SK-N-SH (cell line): Measurements from ENCODE around the gene THBS2. TPM values are rescaled to one million over a fixed set of nuclear protein-coding genes. Genes with fewer than 3 reads are reported as not detected.

Experiments
- CTCF ChIA-PET: fragments of 300-600, 350-600 bp; formaldehyde crosslinking; extraction: SDS; loops from one replicate; lab custom pipeline; 2021; lab: Yijun Ruan, JAX
- POLR2A ChIA-PET: fragments of 350-600 bp; sonication (Branson Sonifier 250); formaldehyde crosslinking; extraction: SDS; loops from one replicate; lab custom pipeline; 2020; ENCODE audit warnings: antibody characterized with exemption, inconsistent platforms; lab: Yijun Ruan, JAX
- DNase-seq: peaks from one replicate; pipeline ENCODE4 v3.0.0; 2012
- H2AFZ ChIP-seq: fragments of 200-600 bp; sonication (generic); 2 replicates; pipeline ENCODE4 v1.8.1; 2016; ENCODE audit warnings: antibody characterized with exemption, mild to moderate bottlenecking, low read depth
- H3F3A ChIP-seq: fragments of 200-600 bp; sonication (generic); replicated peaks from 2 replicates; pipeline ENCODE3; 2016; ENCODE audit warnings: antibody characterized with exemption, mild to moderate bottlenecking; ENCODE audit not compliant: insufficient read depth
- H3K27ac ChIP-seq, 2 experiments: fragments of 200-500 bp in 1 of 2; fragments of 200-600 bp in 1 of 2; sonication (Bioruptor generic) in 1 of 2; sonication (generic), shearing (Covaris generic) in 1 of 2; 2 replicates each; pipeline versions ENCODE4 v1.5.1 to v1.6.1; 2014 to 2016; ENCODE audit warnings: low read depth in 2 of 2, inconsistent platforms in 1 of 2, low read length in 1 of 2, mild to moderate bottlenecking in 1 of 2, mixed read lengths in 1 of 2
- H3K27me3 ChIP-seq: fragments of 200-600 bp; sonication (generic), shearing (Covaris generic); 2 replicates; pipeline ENCODE4 v1.6.1; 2016; ENCODE audit warnings: mixed run types; ENCODE audit not compliant: insufficient read depth
- H3K36me3 ChIP-seq, 2 experiments: fragments of 200-500 bp in 1 of 2; fragments of 200-600 bp in 1 of 2; sonication (Bioruptor generic) in 1 of 2; sonication (generic) in 1 of 2; replicated peaks in 1 of 2; 2 replicates each; pipeline versions ENCODE3 to v1.5.1; 2014 to 2016; ENCODE audit warnings: low read length in 1 of 2, mild to moderate bottlenecking in 1 of 2; ENCODE audit not compliant: insufficient read depth in 2 of 2, control insufficient read depth in 1 of 2
- H3K4me1 ChIP-seq, 2 experiments: fragments of 200-500 bp in 1 of 2; fragments of 200-600 bp in 1 of 2; sonication (Bioruptor generic) in 1 of 2; sonication (generic), shearing (Covaris generic) in 1 of 2; 2 replicates each; pipeline versions ENCODE4 v1.5.1 to v1.6.1; 2014 to 2016; ENCODE audit warnings: low read depth in 1 of 2, low read length in 1 of 2, mixed run types in 1 of 2; ENCODE audit not compliant: insufficient read depth in 2 of 2, control insufficient read depth in 1 of 2
- H3K4me2 ChIP-seq: fragments of 200-600 bp; sonication (generic), shearing (Covaris generic); 2 replicates; pipeline ENCODE4 v1.6.1; 2017; ENCODE audit warnings: mixed run types
- H3K4me3 ChIP-seq, 2 experiments: fragments of 200-500 bp in 1 of 2; fragments of 200-600 bp in 1 of 2; sonication (Bioruptor generic) in 1 of 2; sonication (generic), shearing (Covaris generic) in 1 of 2; 2 replicates each; pipeline versions ENCODE4 v1.5.1 to v1.8.1; 2014 to 2016; ENCODE audit warnings: low read depth in 2 of 2, inconsistent platforms in 1 of 2, low read length in 1 of 2, mild to moderate bottlenecking in 1 of 2, mixed read lengths in 1 of 2, moderate library complexity in 1 of 2
- H3K79me2 ChIP-seq: fragments of 200-600 bp; sonication (generic); 2 replicates; pipeline ENCODE4 v1.8.1; 2017; ENCODE audit warnings: mild to moderate bottlenecking; ENCODE audit not compliant: insufficient read depth
- H3K9ac ChIP-seq: fragments of 200-600 bp; sonication (generic); 2 replicates; pipeline ENCODE4 v1.6.1; 2017; ENCODE audit warnings: mixed run types
- H3K9me2 ChIP-seq: fragments of 200-600 bp; sonication (generic); 2 replicates; pipeline ENCODE4 v1.6.1; 2017; ENCODE audit warnings: mixed run types
- H3K9me3 ChIP-seq: fragments of 200-600 bp; sonication (generic); 2 replicates; pipeline ENCODE4 v1.6.1; 2017; ENCODE audit warnings: mixed run types, mild to moderate bottlenecking, moderate library complexity
- H4K20me1 ChIP-seq: fragments of 200-600 bp; sonication (generic); 2 replicates; pipeline ENCODE4 v1.6.1; 2017; ENCODE audit warnings: mild to moderate bottlenecking, mixed run types; ENCODE audit not compliant: insufficient read depth
- ELF1 ChIP-seq: IDR thresholded peaks from 2 replicates; pipeline ENCODE4 v1.4.0; 2012
- EP300 ChIP-seq, 2 experiments: IDR thresholded peaks; 2 replicates each; pipeline versions ENCODE4 v1.4.0 to v1.6.1; 2012; ENCODE audit warnings: borderline replicate concordance in 1 of 2, low read depth in 1 of 2, low read length in 1 of 2
- FOSL2 ChIP-seq: IDR thresholded peaks from 2 replicates; pipeline ENCODE4 v1.4.0; 2012; ENCODE audit warnings: low read depth, mild to moderate bottlenecking, moderate library complexity, borderline replicate concordance
- GATA2 ChIP-seq: sonication (generic); formaldehyde crosslinking; IDR thresholded peaks from 2 replicates; pipeline ENCODE4 v1.5.0; 2020; ENCODE audit warnings: mild to moderate bottlenecking, missing genetic modification reagents
- MEF2A ChIP-seq: IDR thresholded peaks from 2 replicates; pipeline ENCODE4 v1.4.0; 2012; ENCODE audit warnings: low read depth, borderline replicate concordance
- NFIC ChIP-seq: IDR thresholded peaks from 2 replicates; pipeline ENCODE4 v1.4.0; 2012; ENCODE audit warnings: borderline replicate concordance
- NRF1 ChIP-seq: IDR thresholded peaks from 2 replicates; pipeline ENCODE4 v1.6.1; 2012; ENCODE audit warnings: low read depth, mild to moderate bottlenecking, low read length
- POLR2AphosphoS5 ChIP-seq: IDR thresholded peaks from 2 replicates; pipeline ENCODE4 v1.6.1; 2012; ENCODE audit warnings: low read depth, low read length
- REST ChIP-seq: IDR thresholded peaks from 2 replicates; pipeline ENCODE4 v1.6.1; 2012; ENCODE audit warnings: mild to moderate bottlenecking, low read depth, low read length, moderate library complexity
- RFX5 ChIP-seq: IDR thresholded peaks from 2 replicates; pipeline ENCODE4 v1.6.1; 2012; ENCODE audit warnings: mild to moderate bottlenecking, improper control_type of control experiment, low read length
- SMC3 ChIP-seq: IDR thresholded peaks from 2 replicates; pipeline ENCODE4 v1.6.1; 2012; ENCODE audit warnings: low read depth, low read length, improper control_type of control experiment
- TCF12 ChIP-seq: IDR thresholded peaks from 2 replicates; pipeline ENCODE4 v1.4.0; 2012
- USF2 ChIP-seq: fragments of 150-350 bp; IDR thresholded peaks from 2 replicates; pipeline ENCODE4 v1.6.1; 2017; ENCODE audit warnings: antibody characterized with exemption, low read length, low read depth, borderline replicate concordance
- YY1 ChIP-seq: IDR thresholded peaks from 2 replicates; pipeline ENCODE4 v1.4.0; 2012; ENCODE audit warnings: low read depth, mild to moderate bottlenecking
- WGBS: methylation state at CpG from one replicate; pipeline ENCODE4 v1.1.6; 2017; ENCODE audit warnings: low lambda C conversion rate; 5-methylcytosine and 5-hydroxymethylcytosine counted together
- polyA plus RNA-seq, 3 experiments: library from polyadenylated mRNA; depleted of rRNA; stranded (reverse); fragments of >200 nt; gene quantifications; 2 replicates each; pipeline ENCODE4 v1.2.3, GENCODE V29; 2012
- TF ChIP-seq, protein P1 (sequence below): IDR thresholded peaks from 2 replicates; pipeline ENCODE4 v1.4.0; 2012; ENCODE audit warnings: low read depth, borderline replicate concordance
- TF ChIP-seq, protein P2 (sequence below): fragments of 200-600 bp; sonication (generic); IDR thresholded peaks from 2 replicates; pipeline ENCODE4 v1.6.1; 2017; ENCODE audit warnings: antibody characterized with exemption, mild to moderate bottlenecking, moderate library complexity

The THBS2 gene
- polyA plus RNA-seq, 1 of the 3 experiments (the other 2 are of a cell fraction), result 166 TPM

- no peaks in the 10 kb centered on the region for H3K36me3 ChIP-seq
- DNase-seq, result no peak
- CTCF ChIA-PET, result no interaction called here
- H3K4me3 ChIP-seq, result no peak overlapping the region
- H3F3A ChIP-seq, result peaks cover 11% of the 10 kb centered on the region
- no peaks in the 10 kb centered on the region for H3K27me3 ChIP-seq
- no peak overlapping the region for H2AFZ ChIP-seq
- H3K9me3 ChIP-seq, result no peaks in the 10 kb centered on the region
- H3K9ac ChIP-seq, result no peak overlapping the region
- TF ChIP-seq FOSL2, result no peak
- no peak for TF ChIP-seq USF2
- TF ChIP-seq RFX5, result no peak
- TF ChIP-seq SMC3, result no peak
- TF ChIP-seq, protein P1, sequence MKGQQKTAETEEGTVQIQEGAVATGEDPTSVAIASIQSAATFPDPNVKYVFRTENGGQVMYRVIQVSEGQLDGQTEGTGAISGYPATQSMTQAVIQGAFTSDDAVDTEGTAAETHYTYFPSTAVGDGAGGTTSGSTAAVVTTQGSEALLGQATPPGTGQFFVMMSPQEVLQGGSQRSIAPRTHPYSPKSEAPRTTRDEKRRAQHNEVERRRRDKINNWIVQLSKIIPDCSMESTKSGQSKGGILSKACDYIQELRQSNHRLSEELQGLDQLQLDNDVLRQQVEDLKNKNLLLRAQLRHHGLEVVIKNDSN, result no peak
- no peak for TF ChIP-seq ELF1
- TF ChIP-seq POLR2AphosphoS5, result no peak
- TF ChIP-seq GATA2 (CRISPR knock-in tag), result no peak
- no peak for TF ChIP-seq TCF12
- no peak for TF ChIP-seq NRF1
- TF ChIP-seq EP300 (IDR thresholded peaks at IDR 0.05; ENCODE audit: borderline replicate concordance in 1 of 2, low read depth in 1 of 2, low read length in 1 of 2), result no peak
- no peak for TF ChIP-seq YY1
- TF ChIP-seq NFIC, result no peak
- TF ChIP-seq MEF2A, result no peak
- no peak for TF ChIP-seq REST
- TF ChIP-seq, protein P2, sequence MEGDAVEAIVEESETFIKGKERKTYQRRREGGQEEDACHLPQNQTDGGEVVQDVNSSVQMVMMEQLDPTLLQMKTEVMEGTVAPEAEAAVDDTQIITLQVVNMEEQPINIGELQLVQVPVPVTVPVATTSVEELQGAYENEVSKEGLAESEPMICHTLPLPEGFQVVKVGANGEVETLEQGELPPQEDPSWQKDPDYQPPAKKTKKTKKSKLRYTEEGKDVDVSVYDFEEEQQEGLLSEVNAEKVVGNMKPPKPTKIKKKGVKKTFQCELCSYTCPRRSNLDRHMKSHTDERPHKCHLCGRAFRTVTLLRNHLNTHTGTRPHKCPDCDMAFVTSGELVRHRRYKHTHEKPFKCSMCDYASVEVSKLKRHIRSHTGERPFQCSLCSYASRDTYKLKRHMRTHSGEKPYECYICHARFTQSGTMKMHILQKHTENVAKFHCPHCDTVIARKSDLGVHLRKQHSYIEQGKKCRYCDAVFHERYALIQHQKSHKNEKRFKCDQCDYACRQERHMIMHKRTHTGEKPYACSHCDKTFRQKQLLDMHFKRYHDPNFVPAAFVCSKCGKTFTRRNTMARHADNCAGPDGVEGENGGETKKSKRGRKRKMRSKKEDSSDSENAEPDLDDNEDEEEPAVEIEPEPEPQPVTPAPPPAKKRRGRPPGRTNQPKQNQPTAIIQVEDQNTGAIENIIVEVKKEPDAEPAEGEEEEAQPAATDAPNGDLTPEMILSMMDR, result no peak; the same call in 1 of the 2 replicates
- TF ChIP-seq, all 33 proteins: peak for 0
- H3K4me1 ChIP-seq, result peaks cover 0 to 13% of the 10 kb centered on the region in 2 experiments; a peak in 2 of 4 replicates
- H3K4me2 ChIP-seq, result no peak overlapping the region
- no peaks in the 10 kb centered on the region for H3K79me2 ChIP-seq
- POLR2A ChIA-PET, result no interaction called here
- 47% methylated on average over 5 of the region's 6 CpGs for WGBS
- no peak overlapping the region for H3K27ac ChIP-seq
- no peaks in the 10 kb centered on the region for H3K9me2 ChIP-seq
- H4K20me1 ChIP-seq, result no peaks in the 10 kb centered on the region
These were observed 34.0 kb upstream of the THBS2 start for GRCh38 chr6:169287675-169288074.
